Bone marrow (tissue), 2 donors: ENCODE data around the gene KLC3.
A peak's percentile ranks its signal among the peaks of the same experiment; 100 is the strongest.

Experiments used
- DNase-seq, 2 donors: peaks; one replicate each; lab custom pipeline; 2025; lab: John Stamatoyannopoulos, UW

Gene KLC3

DNA sequence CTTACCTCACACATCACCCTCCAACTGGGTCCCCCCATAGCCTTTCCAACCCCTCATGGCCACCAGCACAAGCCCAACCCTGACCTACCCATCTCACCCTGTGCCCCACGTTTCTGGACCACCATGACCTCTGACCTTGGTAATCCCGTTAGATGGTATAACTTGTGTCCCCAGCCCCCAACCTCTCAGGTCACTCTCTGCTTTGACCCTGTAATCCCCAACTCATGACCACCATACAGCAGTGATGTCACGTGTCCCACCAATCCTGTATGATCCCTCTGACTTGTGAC, 8.5 kb downstream of the KLC3 start:
- no peak for DNase-seq

DNA sequence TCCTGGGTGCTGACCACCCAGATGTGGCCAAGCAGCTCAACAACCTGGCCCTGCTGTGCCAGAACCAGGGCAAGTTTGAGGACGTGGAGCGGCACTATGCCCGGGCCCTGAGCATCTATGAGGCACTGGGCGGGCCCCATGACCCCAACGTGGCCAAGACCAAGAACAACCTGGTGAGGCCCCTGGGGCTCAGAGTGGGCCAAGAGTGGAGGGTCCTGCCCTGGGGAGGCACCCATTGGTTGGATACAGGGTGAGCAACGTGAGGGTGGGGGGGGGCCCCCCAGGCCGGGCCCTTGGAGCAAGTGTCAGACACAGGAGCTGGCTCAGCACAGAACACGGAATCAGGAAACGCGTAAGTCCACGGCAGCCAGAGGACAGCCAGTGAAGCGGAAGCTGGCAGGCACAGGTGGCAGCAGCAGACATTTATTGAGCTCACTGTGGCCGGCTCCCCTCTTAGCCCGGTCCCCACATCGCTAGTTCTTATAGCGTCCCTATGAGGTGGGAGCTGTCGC, 8.9 kb downstream of the KLC3 start:
- DNase-seq: no peak

- DNase-seq: no peak
These were observed 10.0 kb downstream of the KLC3 start for GRCh38 chr19:45350477-45351058.

DNA sequence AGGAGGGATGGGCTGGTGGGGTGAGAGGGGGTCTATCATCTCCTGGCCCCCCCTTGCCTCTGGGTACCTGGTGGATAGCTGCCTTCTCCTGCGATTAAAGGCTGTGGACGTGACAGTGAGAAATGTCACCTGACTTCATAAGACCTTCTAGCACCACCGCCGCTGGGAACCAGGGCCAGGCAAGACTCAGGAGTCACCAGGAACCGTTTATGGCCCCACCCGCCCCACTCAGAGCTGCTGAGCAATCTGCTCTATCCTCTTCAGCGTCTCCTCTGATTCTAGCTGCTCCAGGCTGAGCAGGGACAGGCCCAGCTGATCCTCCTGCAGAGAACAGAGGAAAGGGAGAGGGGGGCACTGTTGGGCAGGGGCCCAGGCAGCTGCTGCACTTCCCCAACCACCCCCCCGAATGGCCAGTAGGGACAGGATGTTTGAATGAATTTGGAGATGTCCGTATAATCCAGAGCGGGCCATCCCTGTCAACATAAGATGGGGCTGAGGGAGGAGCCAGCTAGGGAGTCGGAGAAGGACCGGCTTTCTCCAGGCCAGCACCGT, 10.9 kb downstream of the KLC3 start:
- no peak for DNase-seq

DNA sequence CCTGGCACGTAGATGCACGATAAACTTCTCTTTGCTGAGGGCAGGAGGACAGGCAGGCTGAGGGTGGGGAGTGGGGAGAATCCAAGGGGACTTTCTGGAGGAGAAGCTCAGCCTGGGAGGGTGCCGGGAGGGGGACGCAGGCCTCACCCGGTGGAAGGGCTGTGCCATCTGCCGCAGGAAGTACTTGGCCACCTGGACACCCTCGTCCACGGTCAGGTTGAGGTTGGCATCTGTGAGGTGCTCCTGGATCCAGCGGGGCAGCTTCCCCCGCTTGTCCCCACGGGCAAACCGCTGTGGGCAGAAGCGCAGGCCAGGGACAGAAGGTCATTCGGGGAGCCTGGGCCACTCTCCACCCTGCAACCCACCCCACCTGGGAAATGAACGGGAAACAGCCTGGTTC, 11.5 kb downstream of the KLC3 start:
- no peak for DNase-seq

DNA sequence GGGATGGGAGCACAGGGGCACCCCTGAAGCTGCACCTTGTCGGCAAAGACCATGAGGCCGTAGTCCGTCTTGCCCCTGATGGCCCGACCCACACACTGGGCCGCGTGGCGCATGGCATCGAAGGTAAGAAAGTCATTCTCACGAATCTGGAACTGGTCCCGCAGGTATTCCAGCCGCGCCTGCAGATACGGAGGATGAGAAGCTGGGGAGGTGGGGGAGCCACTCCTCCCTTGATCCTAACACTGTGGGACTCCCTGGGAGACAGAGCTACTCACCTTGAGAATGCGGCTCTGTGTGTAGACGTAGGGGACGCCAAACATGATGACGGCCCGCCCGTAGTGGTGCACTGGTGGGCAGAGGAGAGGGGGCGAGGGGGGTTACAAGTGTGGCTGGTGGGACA, 11.9 kb downstream of the KLC3 start:
- no peak for DNase-seq

DNA sequence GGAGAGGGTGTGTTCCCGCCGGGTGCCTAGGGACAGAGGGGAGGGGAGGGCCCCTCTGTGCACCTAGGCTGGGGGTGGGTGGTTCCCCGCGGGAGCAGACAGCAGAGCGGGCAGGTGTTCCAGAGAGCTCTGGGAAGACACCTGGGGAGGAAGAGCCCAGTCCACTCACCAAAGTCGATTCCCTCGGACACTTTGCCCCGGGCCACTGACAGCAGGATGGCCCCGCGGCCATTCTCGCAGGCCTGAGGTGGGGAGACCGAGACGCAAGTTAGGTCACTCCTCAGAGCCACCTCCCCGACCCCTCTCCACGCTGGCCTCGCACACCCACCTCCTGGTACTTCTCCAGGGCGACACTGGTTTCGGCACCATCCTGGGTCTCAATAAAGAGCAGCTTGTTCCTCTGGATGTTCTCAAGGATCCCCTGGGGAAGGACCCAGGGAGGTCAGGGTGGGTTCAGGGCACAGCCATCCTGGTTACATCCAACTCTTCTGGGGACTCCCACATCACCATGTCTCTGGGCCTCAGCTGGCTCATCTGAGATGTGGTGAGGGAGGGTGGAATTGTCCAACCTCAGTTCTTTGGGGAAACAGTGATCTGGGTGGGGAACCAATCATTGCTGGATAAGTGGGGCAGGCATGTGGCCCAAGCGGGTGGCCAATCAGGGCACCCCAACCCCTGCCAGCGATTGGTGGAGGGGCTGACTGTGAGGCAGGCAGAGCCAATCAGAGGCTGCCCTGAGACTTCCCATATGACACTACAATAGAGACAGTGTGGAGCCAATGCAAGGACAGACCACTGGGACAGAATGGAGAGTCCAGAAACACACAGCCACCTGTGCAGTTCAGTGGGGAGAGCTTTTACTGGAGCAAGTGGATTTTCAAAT, 12.6 kb downstream of the KLC3 start:
- no peak for DNase-seq

- DNase-seq: no peak
These were observed 13.8 kb downstream of the KLC3 start for GRCh38 chr19:45354241-45354842.

GRCh38 chr19:45355402-45355801, 14.9 kb downstream of the KLC3 start:
- DNase-seq: no peak

GRCh38 chr19:45355910-45356309, 15.4 kb downstream of the KLC3 start:
- no peak for DNase-seq

DNA sequence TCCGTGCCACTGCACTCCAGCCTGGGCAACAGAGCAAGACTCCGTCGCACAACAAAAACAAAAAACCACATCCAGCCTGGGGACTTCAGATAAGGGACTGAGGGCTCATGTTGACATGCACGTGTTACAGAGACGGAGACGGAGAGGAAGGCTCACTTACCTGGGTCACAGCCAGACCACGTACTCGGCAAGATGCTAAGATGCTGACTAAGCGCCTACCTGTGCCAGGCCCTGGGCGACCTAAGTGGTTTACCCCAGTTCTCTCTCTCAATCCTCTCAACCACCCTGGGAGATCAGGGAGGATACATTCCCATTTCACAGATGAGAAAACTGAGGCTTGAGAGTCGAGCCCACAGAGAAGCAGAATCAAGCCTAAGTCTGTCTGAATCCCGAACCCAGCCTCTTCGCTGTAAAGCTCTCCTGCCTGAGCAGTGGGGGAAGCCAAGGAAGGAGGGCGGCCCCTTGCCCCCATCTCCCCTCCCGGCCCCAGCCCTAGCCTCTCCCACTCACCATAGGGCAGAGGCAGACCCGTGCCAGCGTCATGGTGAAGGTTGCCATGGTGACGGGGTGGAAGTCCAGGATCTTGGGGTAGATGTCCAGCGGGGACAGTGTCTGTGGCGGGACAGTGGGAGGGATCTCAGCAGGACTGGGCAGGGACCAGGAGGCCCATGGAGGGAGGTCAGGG, 16.4 kb downstream of the KLC3 start:
- no peak for DNase-seq

- no peak for DNase-seq
These were observed 16.9 kb downstream of the KLC3 start for GRCh38 chr19:45357445-45357783.

GRCh38 chr19:45358213-45358792, 17.8 kb downstream of the KLC3 start:
- no peak for DNase-seq

DNA sequence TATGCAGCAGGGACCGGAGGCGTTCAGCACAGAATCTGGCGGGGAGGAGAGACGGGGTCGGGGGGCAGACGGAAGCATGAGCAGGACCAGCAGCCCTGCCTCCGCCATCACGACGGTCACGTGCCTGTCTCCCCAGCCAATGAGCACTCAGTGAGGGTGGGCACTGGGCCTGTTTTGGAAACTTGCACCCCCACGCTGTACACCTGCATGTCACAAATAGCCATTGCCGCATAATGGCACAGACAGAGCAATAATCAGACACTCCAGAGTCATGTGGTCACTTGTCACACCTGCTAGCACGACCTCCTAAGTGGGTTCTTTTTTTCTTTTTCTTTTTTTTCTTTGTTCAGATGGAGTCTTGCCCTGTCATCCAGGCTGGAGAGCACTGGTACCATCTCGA, 21.1 kb downstream of the KLC3 start:
- DNase-seq: no peak

GRCh38 chr19:45362291-45362690, 21.7 kb downstream of the KLC3 start:
- DNase-seq: no peak

DNA sequence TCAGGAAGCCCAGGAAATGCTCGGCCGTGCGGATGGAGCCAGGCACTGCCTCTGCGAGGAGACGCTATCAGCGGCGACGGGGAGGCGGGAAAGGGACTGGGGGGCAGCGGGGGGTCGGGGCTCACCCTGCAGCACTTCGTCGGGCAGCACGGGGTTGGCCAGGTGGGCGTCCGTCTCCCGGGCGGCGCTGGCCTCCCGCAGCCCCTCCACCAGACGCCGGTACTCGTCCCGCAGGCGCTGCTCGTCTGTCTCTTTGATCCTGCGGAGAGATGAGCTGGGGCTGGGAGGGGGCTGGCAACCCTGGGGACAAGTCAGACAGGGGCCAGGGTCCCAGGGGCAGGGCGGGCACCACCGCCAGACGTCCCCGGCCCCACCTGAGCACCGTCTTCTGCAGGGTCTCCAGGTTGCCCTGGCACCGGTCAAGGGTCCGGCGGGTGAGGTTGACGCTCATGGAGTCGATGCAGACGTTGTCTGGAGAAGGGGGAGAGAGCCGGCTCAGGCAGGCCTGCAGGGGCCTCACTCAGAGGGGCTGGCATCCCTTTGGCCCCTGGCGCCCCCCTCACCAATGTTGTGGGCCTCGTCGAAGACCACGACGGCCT, 23.4 kb downstream of the KLC3 start:
- no peak for DNase-seq

DNA sequence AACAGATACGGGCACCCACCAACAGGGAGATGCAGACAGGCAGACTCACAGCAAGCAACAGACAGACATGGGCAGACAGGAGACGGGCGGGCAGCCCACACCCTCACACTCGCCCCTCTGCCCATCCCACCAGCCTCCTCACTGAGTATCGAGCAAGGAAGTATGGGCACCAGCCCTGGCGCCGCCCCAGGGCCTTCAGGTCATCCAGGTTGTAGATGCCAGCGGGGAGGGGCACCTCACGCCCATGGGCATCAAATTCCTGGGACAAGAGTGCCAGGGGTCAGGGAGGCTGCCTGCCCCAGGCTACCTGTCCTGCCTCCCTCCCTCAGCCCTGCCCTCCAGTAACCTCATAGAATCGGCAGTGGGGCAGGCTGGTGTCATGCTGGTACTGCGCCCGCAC, 24.1 kb downstream of the KLC3 start:
- no peak for DNase-seq

GRCh38 chr19:45368127-45368526, 27.6 kb downstream of the KLC3 start:
- no peak for DNase-seq

- no peak for DNase-seq
These were observed 28.3 kb downstream of the KLC3 start for GRCh38 chr19:45368737-45369340.

- peak; percentile 94 to 96 for DNase-seq
These were observed 30.1 kb downstream of the KLC3 start, which contains the start of gene ERCC2 for GRCh38 chr19:45370410-45371204. Gene ERCC2, minus strand, starts transcription at chr19:45370573. Its CDS starts 33 bp downstream, at chr19:45370540.
